Measurements from ENCODE around the gene MUS81. TPM values are rescaled to one million over a fixed set of nuclear protein-coding genes. Genes with fewer than 3 reads are reported as not detected.
A peak's percentile ranks its signal among the peaks of the same experiment; 100 is the strongest.

MUS81 gene
- total and polyA plus RNA-seq, 2 of the 4 experiments (the other 2 are of a cell fraction) = 23.7 to 47.9 TPM

DNA sequence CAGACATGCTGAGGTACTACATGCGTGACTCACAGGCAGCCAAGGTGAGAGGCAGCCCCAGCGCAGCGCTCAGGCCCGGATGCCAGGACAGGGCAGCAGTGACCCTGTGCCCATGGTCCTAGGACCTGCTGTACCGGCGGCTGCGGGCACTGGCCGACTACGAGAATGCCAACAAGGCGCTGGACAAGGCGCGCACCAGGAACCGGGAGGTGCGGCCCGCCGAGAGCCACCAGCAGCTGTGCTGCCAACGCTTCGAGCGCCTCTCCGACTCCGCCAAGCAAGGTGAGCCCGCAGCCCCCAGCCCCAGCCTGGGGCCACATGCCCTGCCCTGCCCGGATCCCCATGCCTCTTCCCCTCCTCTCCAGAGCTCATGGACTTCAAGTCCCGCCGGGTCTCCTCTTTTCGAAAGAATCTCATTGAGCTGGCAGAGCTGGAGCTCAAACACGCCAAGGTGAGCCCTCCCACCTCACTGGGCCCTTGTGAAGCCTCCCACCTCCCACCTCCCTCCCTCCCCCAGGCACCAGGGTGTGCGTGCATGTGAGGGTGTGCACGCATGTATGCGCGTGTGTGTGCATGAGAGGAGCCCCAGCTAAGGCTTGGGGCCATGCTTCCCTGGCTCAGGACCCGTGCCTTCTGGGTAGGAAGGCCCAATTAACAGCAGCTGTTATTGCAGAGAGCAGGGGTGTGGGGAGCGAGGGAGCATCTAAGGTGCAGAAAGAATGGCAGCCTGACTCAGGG is 7.6 kb upstream of the MUS81 start:
- Histone ChIP-seq H2BK5ac (ENCODE audit: low read depth, low read length, poor library complexity, severe bottlenecking) (no peak overlapping the region), H4K5ac (ENCODE audit: low read depth, low read length) (no peak overlapping the region), H4K20me1 (ENCODE audit: insufficient read depth, low read length) (peaks cover 76% of the 10 kb centered on the region), H4K91ac (ENCODE audit: insufficient read depth, low read depth, low read length) (no peak overlapping the region), H3K4me2 (ENCODE audit: low read depth, low read length) (no peak overlapping the region), H2AK9ac (replicated peaks; ENCODE audit: low read depth, low read length, poor library complexity) (peak overlapping the region; percentile 70), H3K23ac (ENCODE audit: low read depth, low read length) (no peak overlapping the region), H3K4ac (ENCODE audit: low read depth, low read length) (no peak overlapping the region), H3K36me3 (ENCODE audit: control insufficient read depth, insufficient read depth, low read length) (peaks cover 59% of the 10 kb centered on the region), H2BK120ac (ENCODE audit: low read depth, low read length) (no peak overlapping the region), H3K4me3 (ENCODE audit: insufficient read depth, low read depth, low read length) (no peak overlapping the region), H2BK20ac (ENCODE audit: low read depth, low read length) (no peak overlapping the region), H3K9ac (ENCODE audit: low read depth, low read length) (no peak overlapping the region), H4K8ac (ENCODE audit: low read depth in 2 of 2, low read length in 2 of 2) (no peak overlapping the region), H2AK5ac (ENCODE audit: low read depth, low read length) (no peak overlapping the region), H3K18ac (ENCODE audit: low read depth, low read length) (no peak overlapping the region), H3K27me3 (ENCODE audit: control insufficient read depth, insufficient read depth, low read length) (no peaks in the 10 kb centered on the region), H3K27ac (ENCODE audit: insufficient read depth, low read length) (no peak overlapping the region), H3K9me3 (ENCODE audit: control insufficient read depth, insufficient read depth, low read length) (no peaks in the 10 kb centered on the region), H3K14ac (replicated peaks; ENCODE audit: low read depth, low read length) (no peak overlapping the region), H3K56ac (ENCODE audit: extremely low read depth, insufficient read depth, low read length) (no peak overlapping the region), H3K79me1 (ENCODE audit: low read depth in 1 of 2, low read length in 2 of 2) (peaks cover 20 to 60% of the 10 kb centered on the region in 2 experiments), H3K4me1 (ENCODE audit: control insufficient read depth, insufficient read depth, low read length) (peaks cover 4% of the 10 kb centered on the region), H2BK15ac (ENCODE audit: low read depth, low read length) (no peak overlapping the region), H3K9me1 (ENCODE audit: insufficient read depth, low read length) (peaks cover 29% of the 10 kb centered on the region), H2AFZ (replicated peaks; ENCODE audit: low read length, poor library complexity) (no peak overlapping the region)
- BruUV-seq (replicated peaks) = no TSS peak
- dilution Hi-C loops (cut with HindIII; ENCODE audit: low sequenced_read_pairs, unreplicated experiment) (no loop called here), in situ Hi-C loops (cut with MboI; ENCODE audit: low sequenced_read_pairs) (no loop called here), intact Hi-C loops (cut with micrococcal nuclease) (no loop called here)
- ATAC-seq (ENCODE audit: low read depth) (no peak), DNase-seq (no peak)
- CTCF ChIA-PET = no interaction called here
- 96% methylated on average over 14 of the region's 33 CpGs; no CpG with 5 or more reads in 1 of the 2 experiments for WGBS, 2 experiments (ENCODE audit: extremely low coverage in 2 of 2, insufficient read length in 1 of 2)
- TF ChIP-seq FOS (IDR thresholded peaks at IDR 0.05; ENCODE audit: low read depth, low read length) (no peak), NFE2L2 (IDR thresholded peaks at IDR 0.05; ENCODE audit: low read depth, low read length) (no peak), CEBPB (IDR thresholded peaks at IDR 0.05; ENCODE audit: low read depth, low read length) (no peak), CHD1 (IDR thresholded peaks at IDR 0.05; ENCODE audit: low read depth, low read length) (no peak), MXI1 (IDR thresholded peaks at IDR 0.05; ENCODE audit: borderline replicate concordance, low read depth, low read length) (no peak)
- TF ChIP-seq, protein P1, sequence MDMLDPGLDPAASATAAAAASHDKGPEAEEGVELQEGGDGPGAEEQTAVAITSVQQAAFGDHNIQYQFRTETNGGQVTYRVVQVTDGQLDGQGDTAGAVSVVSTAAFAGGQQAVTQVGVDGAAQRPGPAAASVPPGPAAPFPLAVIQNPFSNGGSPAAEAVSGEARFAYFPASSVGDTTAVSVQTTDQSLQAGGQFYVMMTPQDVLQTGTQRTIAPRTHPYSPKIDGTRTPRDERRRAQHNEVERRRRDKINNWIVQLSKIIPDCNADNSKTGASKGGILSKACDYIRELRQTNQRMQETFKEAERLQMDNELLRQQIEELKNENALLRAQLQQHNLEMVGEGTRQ (IDR thresholded peaks at IDR 0.05; ENCODE audit: low read depth, low read length) = no peak
- TF ChIP-seq, protein P2, sequence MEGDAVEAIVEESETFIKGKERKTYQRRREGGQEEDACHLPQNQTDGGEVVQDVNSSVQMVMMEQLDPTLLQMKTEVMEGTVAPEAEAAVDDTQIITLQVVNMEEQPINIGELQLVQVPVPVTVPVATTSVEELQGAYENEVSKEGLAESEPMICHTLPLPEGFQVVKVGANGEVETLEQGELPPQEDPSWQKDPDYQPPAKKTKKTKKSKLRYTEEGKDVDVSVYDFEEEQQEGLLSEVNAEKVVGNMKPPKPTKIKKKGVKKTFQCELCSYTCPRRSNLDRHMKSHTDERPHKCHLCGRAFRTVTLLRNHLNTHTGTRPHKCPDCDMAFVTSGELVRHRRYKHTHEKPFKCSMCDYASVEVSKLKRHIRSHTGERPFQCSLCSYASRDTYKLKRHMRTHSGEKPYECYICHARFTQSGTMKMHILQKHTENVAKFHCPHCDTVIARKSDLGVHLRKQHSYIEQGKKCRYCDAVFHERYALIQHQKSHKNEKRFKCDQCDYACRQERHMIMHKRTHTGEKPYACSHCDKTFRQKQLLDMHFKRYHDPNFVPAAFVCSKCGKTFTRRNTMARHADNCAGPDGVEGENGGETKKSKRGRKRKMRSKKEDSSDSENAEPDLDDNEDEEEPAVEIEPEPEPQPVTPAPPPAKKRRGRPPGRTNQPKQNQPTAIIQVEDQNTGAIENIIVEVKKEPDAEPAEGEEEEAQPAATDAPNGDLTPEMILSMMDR (conservative IDR thresholded peaks at IDR 0.05; ENCODE audit: low read depth, low read length) = no peak
- POLR2A ChIA-PET (ENCODE audit: unreplicated experiment) = interaction anchor here (1.0 kb wide), 1 partner anchor 140 kb away, joined by 4 read pairs; no protein-coding TSS in a partner anchor

Measured in IMR-90 (cell line).